H9 (cell line): ENCODE measurements around the gene ZNF385D. TPM values are rescaled to one million over a fixed set of nuclear protein-coding genes. Genes with fewer than 3 reads are reported as not detected.

Experiments
- DNase-seq: peaks from one replicate; pipeline ENCODE4 v3.0.0-alpha.2; 2017
- H2AFZ ChIP-seq: one replicate; pipeline ENCODE4 v1.6.1; 2013; ENCODE audit warnings: mild to moderate bottlenecking, low read length, control low read depth, moderate library complexity
- H2AK5ac ChIP-seq: 2 replicates; pipeline ENCODE4 v1.6.1; 2013; ENCODE audit warnings: low read length, control low read depth, mixed read lengths; ENCODE audit not compliant: insufficient read length
- H2BK120ac ChIP-seq: one replicate; pipeline ENCODE4 v1.6.1; 2013; ENCODE audit warnings: low read depth, mild to moderate bottlenecking, low read length, control low read depth, inconsistent platforms; ENCODE audit not compliant: poor library complexity, severe bottlenecking
- H2BK12ac ChIP-seq: 2 replicates; pipeline ENCODE4 v1.6.1; 2013; ENCODE audit warnings: low read length, control low read depth, mixed read lengths, low read depth; ENCODE audit not compliant: insufficient read length
- H2BK15ac ChIP-seq: 2 replicates; pipeline ENCODE4 v1.6.1; 2013; ENCODE audit warnings: low read depth, low read length, control low read depth
- H2BK20ac ChIP-seq: one replicate; pipeline ENCODE4 v1.6.1; 2013; ENCODE audit warnings: low read depth, mild to moderate bottlenecking, low read length, control low read depth, inconsistent platforms; ENCODE audit not compliant: poor library complexity, severe bottlenecking
- H2BK5ac ChIP-seq: 2 replicates; pipeline ENCODE4 v1.6.1; 2013; ENCODE audit warnings: low read length, control low read depth, mixed read lengths; ENCODE audit not compliant: insufficient read length
- H3K14ac ChIP-seq: 2 replicates; pipeline ENCODE4 v1.6.1; 2013; ENCODE audit warnings: low read length, control low read depth; ENCODE audit not compliant: insufficient read depth
- H3K18ac ChIP-seq: 2 replicates; pipeline ENCODE4 v1.6.1; 2013; ENCODE audit warnings: low read depth, mild to moderate bottlenecking, mixed read lengths, low read length, control low read depth; ENCODE audit not compliant: insufficient read length
- H3K23ac ChIP-seq: 2 replicates; pipeline ENCODE4 v1.6.1; 2013; ENCODE audit warnings: low read length, control low read depth, mixed read lengths, low read depth; ENCODE audit not compliant: insufficient read length
- H3K23me2 ChIP-seq: 2 replicates; pipeline ENCODE4 v1.6.1; 2013; ENCODE audit warnings: low read depth, mild to moderate bottlenecking, mixed read lengths, low read length, control low read depth; ENCODE audit not compliant: insufficient read length, poor library complexity, severe bottlenecking
- H3K27ac ChIP-seq: 2 replicates; pipeline ENCODE4 v1.5.1; 2013; ENCODE audit warnings: low read length, control low read depth, mixed read lengths, low read depth; ENCODE audit not compliant: insufficient read length
- H3K27me3 ChIP-seq: 2 replicates; pipeline ENCODE4 v1.6.1; 2013; ENCODE audit warnings: low read length, control low read depth, inconsistent platforms; ENCODE audit not compliant: insufficient read depth
- H3K4ac ChIP-seq: 2 replicates; pipeline ENCODE4 v1.6.1; 2013; ENCODE audit warnings: low read depth, mild to moderate bottlenecking, control low read depth, inconsistent platforms, low read length, moderate library complexity
- H3K4me1 ChIP-seq: 2 replicates; pipeline ENCODE4 v1.6.1; 2013; ENCODE audit warnings: low read length, control low read depth, inconsistent platforms; ENCODE audit not compliant: insufficient read depth
- H3K4me2 ChIP-seq: 2 replicates; pipeline ENCODE4 v1.6.1; 2013; ENCODE audit warnings: low read length, control low read depth, mixed read lengths; ENCODE audit not compliant: insufficient read length, insufficient read depth
- H3K56ac ChIP-seq: 2 replicates; pipeline ENCODE4 v1.6.1; 2013; ENCODE audit warnings: low read depth, mild to moderate bottlenecking, mixed read lengths, low read length, control low read depth; ENCODE audit not compliant: insufficient read length
- H3K79me1 ChIP-seq: 2 replicates; pipeline ENCODE4 v1.6.1; 2013; ENCODE audit warnings: low read depth, mild to moderate bottlenecking, moderate library complexity, low read length, control low read depth, inconsistent platforms; ENCODE audit not compliant: insufficient read depth, poor library complexity, severe bottlenecking
- H3K79me2 ChIP-seq: 2 replicates; pipeline ENCODE4 v1.6.1; 2013; ENCODE audit warnings: low read length, control low read depth, inconsistent platforms; ENCODE audit not compliant: insufficient read depth
- H3K9ac ChIP-seq: 2 replicates; pipeline ENCODE4 v1.6.1; 2013; ENCODE audit warnings: low read length, control low read depth, mixed read lengths; ENCODE audit not compliant: insufficient read length; ENCODE audit errors: extremely low read depth
- H3K9me3 ChIP-seq: one replicate; pipeline ENCODE4 v1.6.1; 2013; ENCODE audit warnings: low read depth, low read length, inconsistent platforms; ENCODE audit not compliant: control insufficient read depth
- H3T11ph ChIP-seq: one replicate; pipeline ENCODE4 v1.6.1; 2013; ENCODE audit warnings: mild to moderate bottlenecking, low read length, control low read depth, inconsistent platforms
- H4K20me1 ChIP-seq: one replicate; pipeline ENCODE4 v1.6.1; 2013; ENCODE audit not compliant: control insufficient read depth, insufficient read length, insufficient read depth
- H4K5ac ChIP-seq: 2 replicates; pipeline ENCODE4 v1.6.1; 2013; ENCODE audit warnings: low read depth, mild to moderate bottlenecking, mixed read lengths, low read length, control low read depth; ENCODE audit not compliant: insufficient read length
- H4K8ac ChIP-seq: replicated peaks from 2 replicates; pipeline ENCODE4 v1.6.1; 2013; ENCODE audit warnings: low read length, control low read depth, mixed read lengths, low read depth; ENCODE audit not compliant: insufficient read length
- H4K91ac ChIP-seq: 2 replicates; pipeline ENCODE4 v1.6.1; 2013; ENCODE audit warnings: low read depth, mild to moderate bottlenecking, moderate library complexity, mixed read lengths, low read length, control low read depth; ENCODE audit not compliant: insufficient read length
- H3K27ac Mint-ChIP-seq, 3 experiments: 2 replicates in 2 of 3; 3 replicates in 1 of 3; pipeline ENCODE4 v1.8.0; 2020 to 2021; ENCODE audit warnings: mixed read lengths in 3 of 3, mild to moderate bottlenecking in 1 of 3, moderate library complexity in 1 of 3
- H3K27me3 Mint-ChIP-seq: 2 replicates; pipeline ENCODE4 v1.8.0; 2021; ENCODE audit warnings: low read depth, mild to moderate bottlenecking, moderate library complexity, mixed read lengths
- H3K36me3 Mint-ChIP-seq, 3 experiments: 2 replicates in 2 of 3; 3 replicates in 1 of 3; pipeline ENCODE4 v1.8.0; 2020 to 2021; ENCODE audit warnings: low read depth in 3 of 3, mixed read lengths in 3 of 3; ENCODE audit not compliant: insufficient read depth in 1 of 3
- H3K4me1 Mint-ChIP-seq, 2 experiments: 2 replicates each; pipeline ENCODE4 v1.8.0; 2020; ENCODE audit warnings: mixed read lengths in 2 of 2
- H3K4me3 Mint-ChIP-seq, 2 experiments: 2 replicates in 1 of 2; 3 replicates in 1 of 2; pipeline ENCODE4 v1.8.0; 2020 to 2021; ENCODE audit warnings: mild to moderate bottlenecking in 2 of 2, mixed read lengths in 2 of 2, moderate library complexity in 1 of 2
- H3K9me3 Mint-ChIP-seq, 2 experiments: 2 replicates in 1 of 2; 3 replicates in 1 of 2; pipeline ENCODE4 v1.8.0; 2020; ENCODE audit warnings: mild to moderate bottlenecking in 2 of 2, mixed read lengths in 2 of 2, moderate library complexity in 1 of 2
- WGBS: extraction: QIAGEN DNeasy Blood & Tissue Kit; methylation state at CpG from one replicate; pipeline ENCODE4 v1.1.7; 2013; ENCODE audit warnings: missing lambda C conversion rate, low lambda C conversion rate, mixed read lengths; ENCODE audit not compliant: insufficient read length; ENCODE audit errors: extremely low coverage; 5-methylcytosine and 5-hydroxymethylcytosine counted together
- total RNA-seq: library from RNA; stranded (reverse); gene quantifications from 2 replicates; pipeline ENCODE4 v1.2.1, GENCODE V29; 2021
- TF ChIP-seq, protein P1 (sequence below): fragments of 200-600 bp; sonication (generic); conservative IDR thresholded peaks from 3 replicates; pipeline ENCODE4 v1.8.0; 2021; ENCODE audit warnings: antibody characterized with exemption, mild to moderate bottlenecking

ZNF385D gene
- total RNA-seq, 1 experiment from 2014 or later, result 1.5 TPM

DNA sequence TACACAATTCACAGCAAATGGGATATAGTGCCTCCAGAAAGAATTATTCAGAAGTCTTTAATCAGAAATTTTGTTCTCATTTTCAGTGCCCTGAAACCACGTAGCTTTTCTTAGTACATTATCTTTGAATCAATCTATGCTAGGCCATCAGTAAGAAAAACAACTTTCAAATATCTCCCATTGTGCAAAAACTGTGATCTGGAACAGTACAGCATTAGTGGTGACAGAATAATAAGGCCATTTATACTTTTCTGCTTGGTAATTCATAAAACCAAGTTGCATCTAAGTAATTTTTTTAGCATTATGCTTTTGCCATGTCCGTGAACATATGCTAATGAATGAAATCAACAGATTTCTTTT is 35.4 kb upstream of the ZNF385D start:
- no peak for DNase-seq
- no peaks in the 10 kb centered on the region for H3K79me1 ChIP-seq
- no peaks in the 10 kb centered on the region for H3K36me3 Mint-ChIP-seq
- H4K8ac ChIP-seq, result no peak overlapping the region
- H3K27ac Mint-ChIP-seq, result no peak overlapping the region
- no peak overlapping the region for H2BK5ac ChIP-seq
- H3K4ac ChIP-seq, result no peak overlapping the region
- no peaks in the 10 kb centered on the region for H3K79me2 ChIP-seq
- H2AK5ac ChIP-seq, result no peak overlapping the region
- no peak overlapping the region for H2BK12ac ChIP-seq
- no peak overlapping the region for H3K56ac ChIP-seq
- H3K27me3 ChIP-seq, result no peaks in the 10 kb centered on the region
- H3K4me1 Mint-ChIP-seq, result no peaks in the 10 kb centered on the region
- WGBS, result no CpG with 5 or more reads among the region's 2 CpGs
- no peak overlapping the region for H3K14ac ChIP-seq
- H3K27me3 Mint-ChIP-seq, result no peaks in the 10 kb centered on the region
- H3T11ph ChIP-seq, result no peak overlapping the region
- H3K9me3 ChIP-seq, result no peaks in the 10 kb centered on the region
- no peaks in the 10 kb centered on the region for H4K20me1 ChIP-seq
- no peak overlapping the region for H3K4me3 Mint-ChIP-seq
- no peak overlapping the region for H2AFZ ChIP-seq
- H3K23ac ChIP-seq, result no peak overlapping the region
- no peaks in the 10 kb centered on the region for H3K23me2 ChIP-seq
- H3K9ac ChIP-seq, result no peak overlapping the region
- H4K91ac ChIP-seq, result no peak overlapping the region
- no peak overlapping the region for H4K5ac ChIP-seq
- no peak overlapping the region for H2BK15ac ChIP-seq
- H3K18ac ChIP-seq, result no peak overlapping the region
- no peaks in the 10 kb centered on the region for H3K9me3 Mint-ChIP-seq
- no peak overlapping the region for H2BK20ac ChIP-seq
- TF ChIP-seq, protein P1, sequence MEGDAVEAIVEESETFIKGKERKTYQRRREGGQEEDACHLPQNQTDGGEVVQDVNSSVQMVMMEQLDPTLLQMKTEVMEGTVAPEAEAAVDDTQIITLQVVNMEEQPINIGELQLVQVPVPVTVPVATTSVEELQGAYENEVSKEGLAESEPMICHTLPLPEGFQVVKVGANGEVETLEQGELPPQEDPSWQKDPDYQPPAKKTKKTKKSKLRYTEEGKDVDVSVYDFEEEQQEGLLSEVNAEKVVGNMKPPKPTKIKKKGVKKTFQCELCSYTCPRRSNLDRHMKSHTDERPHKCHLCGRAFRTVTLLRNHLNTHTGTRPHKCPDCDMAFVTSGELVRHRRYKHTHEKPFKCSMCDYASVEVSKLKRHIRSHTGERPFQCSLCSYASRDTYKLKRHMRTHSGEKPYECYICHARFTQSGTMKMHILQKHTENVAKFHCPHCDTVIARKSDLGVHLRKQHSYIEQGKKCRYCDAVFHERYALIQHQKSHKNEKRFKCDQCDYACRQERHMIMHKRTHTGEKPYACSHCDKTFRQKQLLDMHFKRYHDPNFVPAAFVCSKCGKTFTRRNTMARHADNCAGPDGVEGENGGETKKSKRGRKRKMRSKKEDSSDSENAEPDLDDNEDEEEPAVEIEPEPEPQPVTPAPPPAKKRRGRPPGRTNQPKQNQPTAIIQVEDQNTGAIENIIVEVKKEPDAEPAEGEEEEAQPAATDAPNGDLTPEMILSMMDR, result no peak
- H3K4me1 ChIP-seq, result no peaks in the 10 kb centered on the region
- H3K4me2 ChIP-seq, result no peak overlapping the region
- H3K27ac ChIP-seq, result no peak overlapping the region
- no peak overlapping the region for H2BK120ac ChIP-seq
